Right renal pelvis (tissue), 4 donors: Measurements from ENCODE around the gene FGF4. TPM values are rescaled to one million over a fixed set of nuclear protein-coding genes. Genes with fewer than 3 reads are reported as not detected.

ENCODE experiments used
- DNase-seq, 4 donors: peaks; one replicate each; pipeline ENCODE4 v3.0.0-alpha.2; 2013; ENCODE audit warnings: low read depth in 4 of 4, low spot score in 3 of 4, missing footprints in 1 of 4
- polyA plus RNA-seq, 4 donors: library from polyadenylated mRNA; unstranded; fragments of 120-200 nt; gene quantifications; one replicate each; pipeline ENCODE4 v1.2.1, GENCODE V29; 2013; ENCODE audit not compliant: insufficient read length in 4 of 4

FGF4 gene
- polyA plus RNA-seq, 4 donors = 0.03 TPM; not detected in 3

GRCh38 chr11:69808667-69809086, 33.5 kb upstream of the FGF4 start:
- DNase-seq = no peak

- no peak for DNase-seq
Measured at GRCh38 chr11:69807106-69807815, 32.1 kb upstream of the FGF4 start.

GRCh38 chr11:69804769-69805508, 29.8 kb upstream of the FGF4 start:
- no peak for DNase-seq

- DNase-seq = no peak
Measured at GRCh38 chr11:69803604-69804218, 28.6 kb upstream of the FGF4 start.

GRCh38 chr11:69803022-69803421, 27.9 kb upstream of the FGF4 start:
- DNase-seq = no peak

- no peak for DNase-seq
Measured at GRCh38 chr11:69802590-69802989, 27.4 kb upstream of the FGF4 start.

GRCh38 chr11:69801513-69802335, 26.6 kb upstream of the FGF4 start:
- DNase-seq = no peak

- no peak for DNase-seq
Measured at GRCh38 chr11:69800278-69800677, 25.1 kb upstream of the FGF4 start.

GRCh38 chr11:69799582-69799981, 24.4 kb upstream of the FGF4 start:
- no peak for DNase-seq

- DNase-seq = no peak
Measured at GRCh38 chr11:69799097-69799496, 24.0 kb upstream of the FGF4 start.

GRCh38 chr11:69797737-69798528, 22.8 kb upstream of the FGF4 start:
- no peak for DNase-seq

GRCh38 chr11:69797156-69797555, 22.0 kb upstream of the FGF4 start:
- no peak for DNase-seq

GRCh38 chr11:69796063-69796462, 20.9 kb upstream of the FGF4 start:
- no peak for DNase-seq

- no peak for DNase-seq
Measured at GRCh38 chr11:69791276-69792180, 16.4 kb upstream of the FGF4 start.

GRCh38 chr11:69788956-69789355, 13.8 kb upstream of the FGF4 start:
- no peak for DNase-seq

GRCh38 chr11:69787906-69788305, 12.8 kb upstream of the FGF4 start:
- no peak for DNase-seq

- DNase-seq = no peak
Measured at GRCh38 chr11:69787457-69787856, 12.3 kb upstream of the FGF4 start.

- DNase-seq = no peak
Measured at GRCh38 chr11:69781241-69781640, 6.1 kb upstream of the FGF4 start.

GRCh38 chr11:69778373-69778772, 3.2 kb upstream of the FGF4 start:
- no peak for DNase-seq
